22Rv1 (cell line): ENCODE data around the gene ATG7.

Experiments
- ZFX ChIP-seq: fragments of 450-650 bp; IDR thresholded peaks from 2 replicates; pipeline ENCODE4 v1.6.1; 2017; ENCODE audit warnings: antibody characterized with exemption, borderline replicate concordance
- TF ChIP-seq, protein P1 (sequence below): fragments of 450-650 bp; IDR thresholded peaks from 2 replicates; pipeline ENCODE4 v1.5.1; 2017; ENCODE audit warnings: mild to moderate bottlenecking

DNA sequence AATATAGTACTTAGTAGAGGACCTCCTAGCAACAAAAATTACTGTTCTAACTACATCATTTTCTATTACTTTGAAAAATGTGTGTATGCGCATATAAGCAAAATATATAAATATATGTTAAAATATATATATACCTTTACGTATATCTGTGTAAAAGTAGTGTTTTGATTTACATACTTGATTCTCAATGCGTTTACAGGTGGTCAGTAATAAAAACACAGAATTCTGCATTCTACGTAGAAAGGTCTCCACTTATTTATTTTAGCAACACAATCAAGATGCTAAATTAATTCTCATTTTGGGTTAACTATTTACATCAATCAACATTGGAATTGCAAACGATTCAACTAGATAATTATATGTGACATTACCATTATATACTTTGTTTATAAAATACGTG is 158.0 kb downstream of the ATG7 start:
- TF ChIP-seq, protein P1, sequence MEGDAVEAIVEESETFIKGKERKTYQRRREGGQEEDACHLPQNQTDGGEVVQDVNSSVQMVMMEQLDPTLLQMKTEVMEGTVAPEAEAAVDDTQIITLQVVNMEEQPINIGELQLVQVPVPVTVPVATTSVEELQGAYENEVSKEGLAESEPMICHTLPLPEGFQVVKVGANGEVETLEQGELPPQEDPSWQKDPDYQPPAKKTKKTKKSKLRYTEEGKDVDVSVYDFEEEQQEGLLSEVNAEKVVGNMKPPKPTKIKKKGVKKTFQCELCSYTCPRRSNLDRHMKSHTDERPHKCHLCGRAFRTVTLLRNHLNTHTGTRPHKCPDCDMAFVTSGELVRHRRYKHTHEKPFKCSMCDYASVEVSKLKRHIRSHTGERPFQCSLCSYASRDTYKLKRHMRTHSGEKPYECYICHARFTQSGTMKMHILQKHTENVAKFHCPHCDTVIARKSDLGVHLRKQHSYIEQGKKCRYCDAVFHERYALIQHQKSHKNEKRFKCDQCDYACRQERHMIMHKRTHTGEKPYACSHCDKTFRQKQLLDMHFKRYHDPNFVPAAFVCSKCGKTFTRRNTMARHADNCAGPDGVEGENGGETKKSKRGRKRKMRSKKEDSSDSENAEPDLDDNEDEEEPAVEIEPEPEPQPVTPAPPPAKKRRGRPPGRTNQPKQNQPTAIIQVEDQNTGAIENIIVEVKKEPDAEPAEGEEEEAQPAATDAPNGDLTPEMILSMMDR = no peak
- TF ChIP-seq ZFX = no peak
